Mesendoderm (in vitro differentiated cells): ENCODE measurements around the gene CROCC.
A peak's percentile ranks its signal among the peaks of the same experiment; 100 is the strongest.

Experiments
- DNase-seq: peaks from one replicate; pipeline ENCODE4 v3.0.0; 2013
- H2AK5ac ChIP-seq: 2 replicates; pipeline ENCODE4 v1.6.1; 2013; ENCODE audit warnings: low read length, inconsistent platforms
- H2BK120ac ChIP-seq: 2 replicates; pipeline ENCODE4 v1.6.1; 2013; ENCODE audit warnings: low read depth, mild to moderate bottlenecking, low read length, moderate library complexity, mixed read lengths
- H2BK15ac ChIP-seq: replicated peaks from 2 replicates; pipeline ENCODE4 v1.6.1; 2013; ENCODE audit warnings: low read depth, mild to moderate bottlenecking, moderate library complexity
- H2BK5ac ChIP-seq: 2 replicates; pipeline ENCODE4 v1.6.1; 2013; ENCODE audit warnings: low read length, inconsistent platforms
- H3K18ac ChIP-seq: 2 replicates; pipeline ENCODE4 v1.6.1; 2013; ENCODE audit warnings: mild to moderate bottlenecking, low read length, mixed read lengths
- H3K23ac ChIP-seq: one replicate; pipeline ENCODE4 v1.6.1; 2013; ENCODE audit warnings: low read length
- H3K27ac ChIP-seq: 2 replicates; pipeline ENCODE4 v1.5.1; 2013; ENCODE audit warnings: low read depth, mild to moderate bottlenecking, inconsistent platforms, low read length, moderate library complexity
- H3K27me3 ChIP-seq: 2 replicates; pipeline ENCODE4 v1.6.1; 2013; ENCODE audit warnings: low read length, control low read depth, mild to moderate bottlenecking, inconsistent platforms; ENCODE audit not compliant: insufficient read depth, poor library complexity
- H3K36me3 ChIP-seq: 2 replicates; pipeline ENCODE4 v1.6.1; 2013; ENCODE audit warnings: low read length, inconsistent platforms; ENCODE audit not compliant: control insufficient read depth, insufficient read depth
- H3K4ac ChIP-seq: one replicate; pipeline ENCODE4 v1.6.1; 2013; ENCODE audit warnings: low read depth, mild to moderate bottlenecking, low read length, moderate library complexity
- H3K4me1 ChIP-seq: 2 replicates; pipeline ENCODE4 v1.6.1; 2013; ENCODE audit warnings: low read depth, low read length, inconsistent platforms; ENCODE audit not compliant: control insufficient read depth
- H3K4me2 ChIP-seq: 2 replicates; pipeline ENCODE4 v1.6.1; 2013; ENCODE audit warnings: low read length
- H3K4me3 ChIP-seq: 2 replicates; pipeline ENCODE4 v1.5.1; 2013; ENCODE audit warnings: mild to moderate bottlenecking, low read length
- H3K56ac ChIP-seq: one replicate; pipeline ENCODE4 v1.6.1; 2013; ENCODE audit warnings: low read length
- H3K79me1 ChIP-seq: 2 replicates; pipeline ENCODE4 v1.6.1; 2013; ENCODE audit warnings: low read length, inconsistent platforms
- H3K79me2 ChIP-seq: 2 replicates; pipeline ENCODE4 v1.6.1; 2013; ENCODE audit warnings: mild to moderate bottlenecking, low read length; ENCODE audit not compliant: control insufficient read depth, insufficient read depth
- H3K9ac ChIP-seq: 2 replicates; pipeline ENCODE4 v1.6.1; 2013; ENCODE audit warnings: low read length, inconsistent platforms
- H4K5ac ChIP-seq: one replicate; pipeline ENCODE4 v1.6.1; 2013; ENCODE audit warnings: low read length
- H4K8ac ChIP-seq: one replicate; pipeline ENCODE4 v1.6.1; 2013; ENCODE audit warnings: low read depth, mild to moderate bottlenecking, control low read depth, low read length, moderate library complexity
- WGBS: extraction: QIAGEN DNeasy Blood & Tissue Kit; methylation state at CpG from one replicate; pipeline ENCODE4 v1.1.7; 2013; ENCODE audit warnings: low lambda C conversion rate, missing lambda C conversion rate; ENCODE audit not compliant: insufficient coverage; ENCODE audit errors: extremely low coverage; 5-methylcytosine and 5-hydroxymethylcytosine counted together

CROCC gene

DNA sequence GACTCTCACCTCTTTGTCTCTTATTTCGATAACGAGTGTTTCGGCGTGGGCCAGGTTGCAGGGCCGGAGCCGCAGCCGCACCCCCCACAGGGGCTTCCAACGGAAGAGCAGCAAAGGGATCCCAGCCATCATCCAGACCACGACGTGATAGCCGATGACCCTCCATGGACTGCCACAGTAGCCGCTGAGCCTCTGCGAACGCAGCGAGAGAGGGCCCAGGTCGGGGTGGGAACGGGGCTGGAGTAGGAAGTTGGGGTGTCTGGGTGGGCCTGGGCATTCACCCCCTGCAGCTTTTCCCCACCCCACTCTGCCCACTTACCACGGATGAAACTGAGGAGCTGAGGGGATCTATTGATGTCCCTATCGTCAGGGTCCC lies 83.6 kb downstream of the CROCC start:
- H3K79me2 ChIP-seq, result no peaks in the 10 kb centered on the region
- H3K4ac ChIP-seq, result no peak overlapping the region
- H3K4me2 ChIP-seq, result no peak overlapping the region
- H3K27ac ChIP-seq, result no peak overlapping the region
- no peak overlapping the region for H2BK120ac ChIP-seq
- no peak overlapping the region for H3K4me3 ChIP-seq
- no peak overlapping the region for H3K23ac ChIP-seq
- no peak overlapping the region for H3K56ac ChIP-seq
- H3K4me1 ChIP-seq, result no peaks in the 10 kb centered on the region
- no peak overlapping the region for H2BK5ac ChIP-seq
- WGBS, result no CpG with 5 or more reads among the region's 19 CpGs
- H3K27me3 ChIP-seq, result no peaks in the 10 kb centered on the region
- H3K36me3 ChIP-seq, result peaks cover 2% of the 10 kb centered on the region
- no peak overlapping the region for H2BK15ac ChIP-seq
- H3K79me1 ChIP-seq, result peaks cover 2% of the 10 kb centered on the region
- H2AK5ac ChIP-seq, result no peak overlapping the region
- no peak overlapping the region for H3K18ac ChIP-seq
- H4K8ac ChIP-seq, result no peak overlapping the region
- DNase-seq, result no peak
- H3K9ac ChIP-seq, result no peak overlapping the region
- H4K5ac ChIP-seq, result no peak overlapping the region

DNA sequence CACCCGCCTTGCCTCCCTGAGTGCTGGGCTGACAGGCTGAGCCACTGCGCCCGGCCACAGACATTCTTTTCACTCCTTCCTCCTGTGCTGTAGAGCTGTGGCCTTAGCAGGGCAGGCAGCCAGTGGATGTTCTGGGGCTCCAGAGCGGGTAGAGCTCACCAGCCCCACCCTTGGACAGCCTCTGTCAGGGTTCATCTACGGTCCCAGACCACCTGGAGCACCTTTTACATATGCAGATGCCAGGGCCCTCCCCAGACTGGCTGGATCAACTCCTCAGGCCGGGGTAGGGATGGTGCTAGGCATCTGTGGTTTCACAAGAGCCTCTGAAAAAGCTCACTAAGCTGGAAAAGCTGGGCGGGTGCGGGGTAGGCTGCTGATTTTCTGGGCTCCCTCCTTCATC lies 85.4 kb downstream of the CROCC start:
- Histone ChIP-seq H2BK120ac (no peak overlapping the region), H3K9ac (no peak overlapping the region), H3K4me1 (peaks cover 6% of the 10 kb centered on the region), H3K23ac (no peak overlapping the region), H2BK5ac (no peak overlapping the region), H3K27ac (no peak overlapping the region), H2BK15ac (no peak overlapping the region), H3K79me1 (peaks cover 3% of the 10 kb centered on the region), H3K4me3 (no peak overlapping the region), H3K4ac (no peak overlapping the region), H3K79me2 (no peaks in the 10 kb centered on the region), H2AK5ac (no peak overlapping the region), H3K36me3 (no peaks in the 10 kb centered on the region), H4K8ac (no peak overlapping the region), H3K18ac (no peak overlapping the region), H3K4me2 (no peak overlapping the region), H3K56ac (no peak overlapping the region), H4K5ac (no peak overlapping the region), H3K27me3 (no peaks in the 10 kb centered on the region)
- no peak for DNase-seq
- WGBS, result no CpG with 5 or more reads among the region's 8 CpGs

DNA sequence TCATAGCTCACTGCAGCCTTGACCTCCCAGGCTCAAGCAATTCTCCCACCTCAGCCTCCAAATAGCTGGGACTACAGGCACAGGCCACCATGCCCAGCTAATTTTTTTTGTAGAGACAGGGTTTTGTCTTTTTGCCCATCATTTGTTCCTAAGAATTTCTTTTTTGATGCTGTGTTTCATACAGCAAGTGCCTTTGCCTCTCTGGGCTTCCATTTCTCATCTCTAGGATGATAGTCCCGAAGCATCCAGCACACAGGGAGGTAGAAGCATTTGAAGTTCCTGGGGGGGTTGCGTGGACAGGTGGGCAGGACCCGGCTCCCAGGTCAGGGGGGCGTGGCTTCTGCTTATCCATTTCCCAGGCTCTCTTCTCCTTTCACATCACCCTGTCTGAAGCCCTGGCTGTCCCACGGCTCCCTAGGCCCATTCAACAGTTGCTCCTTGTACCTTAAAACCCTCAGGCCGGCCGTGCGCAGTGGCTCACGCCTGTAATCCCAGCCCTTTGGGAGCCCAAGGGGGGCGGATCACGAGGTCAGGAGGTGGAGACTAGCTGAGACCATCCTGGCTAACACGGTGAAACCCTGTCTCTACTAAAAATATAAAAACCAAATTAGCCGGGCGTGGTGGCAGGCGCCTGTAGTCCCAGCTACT lies 86.6 kb downstream of the CROCC start:
- H3K27me3 ChIP-seq, result no peaks in the 10 kb centered on the region

DNA sequence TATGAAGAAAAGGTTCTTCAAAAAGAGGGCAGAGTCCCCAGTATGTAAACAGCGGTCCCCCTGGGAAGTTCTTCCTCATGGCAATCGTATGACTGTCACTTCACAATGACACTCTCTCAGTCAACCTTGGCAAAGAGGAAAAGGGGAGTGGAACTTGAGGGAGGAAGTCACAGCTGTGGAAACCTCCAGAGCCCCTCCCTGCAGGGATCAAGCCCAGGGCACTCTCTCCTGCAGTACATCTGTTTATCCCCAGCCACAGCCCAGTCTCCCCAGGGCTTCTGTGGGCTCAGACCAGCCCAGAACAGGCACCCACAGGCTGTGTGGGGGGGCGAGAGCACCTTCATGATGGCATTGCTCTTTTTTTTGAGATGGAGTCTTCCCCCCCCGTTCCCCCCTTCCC lies 88.0 kb downstream of the CROCC start:
- Histone ChIP-seq H3K27ac (no peak overlapping the region), H3K36me3 (no peaks in the 10 kb centered on the region), H4K5ac (no peak overlapping the region), H3K4me1 (peaks cover 12% of the 10 kb centered on the region), H3K18ac (no peak overlapping the region), H3K23ac (no peak overlapping the region), H3K4ac (no peak overlapping the region), H3K9ac (no peak overlapping the region), H3K4me3 (no peak overlapping the region), H2BK120ac (no peak overlapping the region), H2BK5ac (no peak overlapping the region), H2BK15ac (no peak overlapping the region), H3K79me1 (peaks cover 3% of the 10 kb centered on the region), H4K8ac (no peak overlapping the region), H3K27me3 (no peaks in the 10 kb centered on the region), H3K56ac (no peak overlapping the region), H3K79me2 (no peaks in the 10 kb centered on the region), H2AK5ac (no peak overlapping the region), H3K4me2 (no peak overlapping the region)
- DNase-seq, result no peak
- no CpG with 5 or more reads among the region's 4 CpGs for WGBS

More for the DNA sequence above, 86.6 kb downstream of the CROCC start:
- H3K23ac ChIP-seq, result no peak overlapping the region
- H3K4ac ChIP-seq, result no peak overlapping the region
- H3K36me3 ChIP-seq, result no peaks in the 10 kb centered on the region
- H3K4me3 ChIP-seq, result no peak overlapping the region
- no peak overlapping the region for H2AK5ac ChIP-seq
- H3K79me1 ChIP-seq, result peaks cover 3% of the 10 kb centered on the region
- H3K79me2 ChIP-seq, result no peaks in the 10 kb centered on the region
- no peak overlapping the region for H3K56ac ChIP-seq
- peaks cover 12% of the 10 kb centered on the region for H3K4me1 ChIP-seq
- H2BK15ac ChIP-seq, result no peak overlapping the region
- WGBS, result no CpG with 5 or more reads among the region's 15 CpGs
- no peak overlapping the region for H2BK5ac ChIP-seq
- H2BK120ac ChIP-seq, result no peak overlapping the region
- no peak overlapping the region for H3K27ac ChIP-seq
- no peak overlapping the region for H4K5ac ChIP-seq
- no peak overlapping the region for H3K9ac ChIP-seq
- no peak for DNase-seq
- no peak overlapping the region for H4K8ac ChIP-seq
- H3K18ac ChIP-seq, result no peak overlapping the region
- no peak overlapping the region for H3K4me2 ChIP-seq

DNA sequence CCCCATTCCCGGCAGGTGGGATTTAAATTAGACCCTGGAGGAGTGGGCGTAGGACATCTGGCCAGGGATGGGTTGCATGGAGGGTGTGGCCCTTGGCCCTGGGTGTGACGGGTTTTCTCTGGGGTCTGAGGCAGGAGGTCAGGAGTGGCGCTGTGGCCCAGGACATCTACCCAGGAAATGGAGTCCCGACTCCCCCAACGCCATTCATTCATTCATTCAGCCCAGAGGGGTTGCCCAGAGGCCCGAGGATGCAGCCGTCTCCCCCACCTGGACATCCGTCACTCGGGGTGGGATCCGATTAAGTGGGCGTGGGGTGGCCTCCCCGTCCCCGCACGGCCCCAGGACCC lies 89.3 kb downstream of the CROCC start:
- Histone ChIP-seq H3K56ac (peak overlapping the region; percentile 89), H3K36me3 (no peaks in the 10 kb centered on the region), H2AK5ac (no peak overlapping the region), H4K8ac (no peak overlapping the region), H3K79me1 (peaks cover 3% of the 10 kb centered on the region), H2BK5ac (no peak overlapping the region), H3K4me2 (peak overlapping the region; percentile 92), H3K9ac (peak overlapping the region; percentile 80), H3K18ac (peak overlapping the region; percentile 69), H3K27me3 (no peaks in the 10 kb centered on the region), H3K4me3 (peak overlapping the region; percentile 76), H3K4me1 (peaks cover 12% of the 10 kb centered on the region), H2BK15ac (no peak overlapping the region), H3K4ac (peak overlapping the region; percentile 19), H2BK120ac (no peak overlapping the region), H4K5ac (no peak overlapping the region), H3K27ac (no peak overlapping the region), H3K23ac (peak overlapping the region; percentile 45), H3K79me2 (no peaks in the 10 kb centered on the region)
- peak; percentile 27 for DNase-seq
- no CpG with 5 or more reads among the region's 15 CpGs for WGBS
